SK-N-SH treated with all-trans-retinoic acid at 6 μM for 48 hours (cell line): ENCODE results near the gene HSBP1L1.

Source experiments
- ATAC-seq: fragments of 200-7000 bp; cut with Tn5 transposase; 3 replicates; pipeline ENCODE4 v1.9.1; 2020; ENCODE audit warnings: mild to moderate bottlenecking, moderate library complexity
- ARNTL ChIP-seq: fragments of 450-650 bp; formaldehyde crosslinking; IDR thresholded peaks from 2 replicates; pipeline ENCODE4 v1.5.0; 2020; ENCODE audit warnings: low read depth, mild to moderate bottlenecking, moderate library complexity, borderline replicate concordance
- BACH2 ChIP-seq: fragments of 250-450 bp; sonication (Bioruptor Pico); IDR thresholded peaks from 2 replicates; pipeline ENCODE4 v1.9.0; 2021; ENCODE audit warnings: mild to moderate bottlenecking, borderline replicate concordance
- CSDC2 ChIP-seq: fragments of 250-450 bp; sonication (Bioruptor Pico); IDR thresholded peaks from 2 replicates; pipeline ENCODE4 v1.5.0; 2020; ENCODE audit warnings: mild to moderate bottlenecking, moderate library complexity
- ESRRG ChIP-seq: fragments of 250-450 bp; sonication (Bioruptor Pico); IDR thresholded peaks from 2 replicates; pipeline ENCODE4 v1.6.1; 2021; ENCODE audit warnings: mild to moderate bottlenecking
- ISL1 ChIP-seq: fragments of 250-450 bp; sonication (Bioruptor Pico); IDR thresholded peaks from 2 replicates; pipeline ENCODE4 v2.1.2; 2022; ENCODE audit warnings: mild to moderate bottlenecking, moderate library complexity
- OSR1 ChIP-seq: fragments of 250-450 bp; sonication (Bioruptor Pico); IDR thresholded peaks from 2 replicates; pipeline ENCODE4 v1.8.0; 2022; ENCODE audit warnings: moderate library complexity, mild to moderate bottlenecking, inconsistent platforms
- RARB ChIP-seq: fragments of 250-450 bp; sonication (Bioruptor Pico); IDR thresholded peaks from 2 replicates; pipeline ENCODE4 v1.8.0; 2021; ENCODE audit warnings: mild to moderate bottlenecking, moderate library complexity
- SNAI2 ChIP-seq: fragments of 250-450 bp; sonication (Bioruptor Pico); IDR thresholded peaks from 2 replicates; pipeline ENCODE4 v1.5.0; 2020; ENCODE audit warnings: mild to moderate bottlenecking, moderate library complexity
- TCF4 ChIP-seq: fragments of 250-450 bp; sonication (Bioruptor Pico); IDR thresholded peaks from 2 replicates; pipeline ENCODE4 v1.8.0; 2021; ENCODE audit warnings: mild to moderate bottlenecking, moderate library complexity, borderline replicate concordance
- TOX ChIP-seq: fragments of 250-450 bp; sonication (Bioruptor Pico); IDR thresholded peaks from 2 replicates; pipeline ENCODE4 v1.8.0; 2021; ENCODE audit warnings: mild to moderate bottlenecking, moderate library complexity, borderline replicate concordance
- ZC3H10 ChIP-seq: fragments of 250-450 bp; sonication (Bioruptor Pico); IDR thresholded peaks from 2 replicates; pipeline ENCODE4 v1.5.1; 2021; ENCODE audit warnings: mild to moderate bottlenecking, moderate library complexity
- ZFP3 ChIP-seq: fragments of 250-450 bp; sonication (Bioruptor Pico); IDR thresholded peaks from 2 replicates; pipeline ENCODE4 v1.5.0; 2020; ENCODE audit warnings: mild to moderate bottlenecking, moderate library complexity
- ZFP30 ChIP-seq: fragments of 450-650 bp; formaldehyde crosslinking; IDR thresholded peaks from 2 replicates; pipeline ENCODE4 v1.5.0; 2022; ENCODE audit warnings: mild to moderate bottlenecking, moderate library complexity
- ZNF565 ChIP-seq: fragments of 450-650 bp; formaldehyde crosslinking; conservative IDR thresholded peaks from 2 replicates; pipeline ENCODE4 v1.5.0; 2020; ENCODE audit warnings: low read depth, mild to moderate bottlenecking, moderate library complexity
- ZNF8 ChIP-seq: fragments of 450-650 bp; formaldehyde crosslinking; IDR thresholded peaks from 2 replicates; pipeline ENCODE4 v1.5.0; 2020; ENCODE audit warnings: mild to moderate bottlenecking, moderate library complexity
- TF ChIP-seq, protein P1 (sequence below): fragments of 250-450 bp; sonication (Bioruptor Pico); IDR thresholded peaks from 2 replicates; pipeline ENCODE4 v1.8.0; 2021; ENCODE audit warnings: low read depth, mild to moderate bottlenecking, moderate library complexity, borderline replicate concordance
- TF ChIP-seq, protein P2 (sequence below): fragments of 250-450 bp; sonication (Bioruptor Pico); IDR thresholded peaks from 2 replicates; pipeline ENCODE4 v1.5.1; 2021; ENCODE audit warnings: mild to moderate bottlenecking, moderate library complexity
- TF ChIP-seq, protein P3 (sequence below): fragments of 250-450 bp; sonication (Bioruptor Pico); IDR thresholded peaks from 2 replicates; pipeline ENCODE4 v1.5.0; 2020; ENCODE audit warnings: mild to moderate bottlenecking, moderate library complexity
- TF ChIP-seq, protein P4 (sequence below): fragments of 250-450 bp; sonication (Bioruptor Pico); IDR thresholded peaks from 2 replicates; pipeline ENCODE4 v1.8.0; 2020; ENCODE audit warnings: mild to moderate bottlenecking, moderate library complexity, borderline replicate concordance

The HSBP1L1 gene

DNA sequence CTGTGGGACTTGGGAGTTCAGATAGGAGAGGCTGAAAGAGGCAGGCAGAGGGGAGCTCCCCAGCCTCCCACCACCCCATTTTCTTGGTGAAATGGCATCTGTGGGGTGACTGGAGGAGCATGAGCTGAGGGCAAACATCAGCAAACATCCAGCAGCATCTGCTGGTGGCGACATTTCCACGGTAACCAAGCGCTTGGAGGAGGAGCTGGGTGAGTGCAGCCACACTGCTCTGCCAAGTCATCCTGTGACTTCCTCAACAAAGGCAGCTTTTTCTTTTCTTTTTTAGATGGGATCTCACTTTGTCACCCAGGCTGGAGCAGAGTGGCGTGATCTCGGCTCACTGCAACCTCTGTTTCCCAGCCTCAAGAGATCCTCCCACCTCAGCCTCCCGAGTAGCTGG lies 18.3 kb downstream of the HSBP1L1 start:
- TF ChIP-seq ARNTL (CRISPR knock-in tag) = no peak
- TF ChIP-seq, protein P1, sequence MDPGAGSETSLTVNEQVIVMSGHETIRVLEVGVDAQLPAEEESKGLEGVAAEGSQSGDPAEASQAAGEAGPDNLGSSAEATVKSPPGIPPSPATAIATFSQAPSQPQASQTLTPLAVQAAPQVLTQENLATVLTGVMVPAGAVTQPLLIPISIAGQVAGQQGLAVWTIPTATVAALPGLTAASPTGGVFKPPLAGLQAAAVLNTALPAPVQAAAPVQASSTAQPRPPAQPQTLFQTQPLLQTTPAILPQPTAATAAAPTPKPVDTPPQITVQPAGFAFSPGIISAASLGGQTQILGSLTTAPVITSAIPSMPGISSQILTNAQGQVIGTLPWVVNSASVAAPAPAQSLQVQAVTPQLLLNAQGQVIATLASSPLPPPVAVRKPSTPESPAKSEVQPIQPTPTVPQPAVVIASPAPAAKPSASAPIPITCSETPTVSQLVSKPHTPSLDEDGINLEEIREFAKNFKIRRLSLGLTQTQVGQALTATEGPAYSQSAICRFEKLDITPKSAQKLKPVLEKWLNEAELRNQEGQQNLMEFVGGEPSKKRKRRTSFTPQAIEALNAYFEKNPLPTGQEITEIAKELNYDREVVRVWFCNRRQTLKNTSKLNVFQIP (CRISPR knock-in tag) = no peak
- TF ChIP-seq ESRRG (CRISPR knock-in tag) = no peak
- TF ChIP-seq RARB (CRISPR knock-in tag) = no peak
- no peak for TF ChIP-seq ZC3H10 (CRISPR knock-in tag)
- TF ChIP-seq ZNF8 = no peak
- no peak for TF ChIP-seq ZFP3
- TF ChIP-seq TOX (CRISPR knock-in tag) = no peak
- no peak for TF ChIP-seq ISL1
- no peak for TF ChIP-seq ZFP30 (CRISPR knock-in tag)
- no peak for TF ChIP-seq OSR1
- TF ChIP-seq, protein P2, sequence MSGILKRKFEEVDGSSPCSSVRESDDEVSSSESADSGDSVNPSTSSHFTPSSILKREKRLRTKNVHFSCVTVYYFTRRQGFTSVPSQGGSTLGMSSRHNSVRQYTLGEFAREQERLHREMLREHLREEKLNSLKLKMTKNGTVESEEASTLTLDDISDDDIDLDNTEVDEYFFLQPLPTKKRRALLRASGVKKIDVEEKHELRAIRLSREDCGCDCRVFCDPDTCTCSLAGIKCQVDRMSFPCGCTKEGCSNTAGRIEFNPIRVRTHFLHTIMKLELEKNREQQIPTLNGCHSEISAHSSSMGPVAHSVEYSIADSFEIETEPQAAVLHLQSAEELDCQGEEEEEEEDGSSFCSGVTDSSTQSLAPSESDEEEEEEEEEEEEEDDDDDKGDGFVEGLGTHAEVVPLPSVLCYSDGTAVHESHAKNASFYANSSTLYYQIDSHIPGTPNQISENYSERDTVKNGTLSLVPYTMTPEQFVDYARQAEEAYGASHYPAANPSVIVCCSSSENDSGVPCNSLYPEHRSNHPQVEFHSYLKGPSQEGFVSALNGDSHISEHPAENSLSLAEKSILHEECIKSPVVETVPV (CRISPR knock-in tag) = no peak
- TF ChIP-seq TCF4 = no peak
- TF ChIP-seq, protein P3, sequence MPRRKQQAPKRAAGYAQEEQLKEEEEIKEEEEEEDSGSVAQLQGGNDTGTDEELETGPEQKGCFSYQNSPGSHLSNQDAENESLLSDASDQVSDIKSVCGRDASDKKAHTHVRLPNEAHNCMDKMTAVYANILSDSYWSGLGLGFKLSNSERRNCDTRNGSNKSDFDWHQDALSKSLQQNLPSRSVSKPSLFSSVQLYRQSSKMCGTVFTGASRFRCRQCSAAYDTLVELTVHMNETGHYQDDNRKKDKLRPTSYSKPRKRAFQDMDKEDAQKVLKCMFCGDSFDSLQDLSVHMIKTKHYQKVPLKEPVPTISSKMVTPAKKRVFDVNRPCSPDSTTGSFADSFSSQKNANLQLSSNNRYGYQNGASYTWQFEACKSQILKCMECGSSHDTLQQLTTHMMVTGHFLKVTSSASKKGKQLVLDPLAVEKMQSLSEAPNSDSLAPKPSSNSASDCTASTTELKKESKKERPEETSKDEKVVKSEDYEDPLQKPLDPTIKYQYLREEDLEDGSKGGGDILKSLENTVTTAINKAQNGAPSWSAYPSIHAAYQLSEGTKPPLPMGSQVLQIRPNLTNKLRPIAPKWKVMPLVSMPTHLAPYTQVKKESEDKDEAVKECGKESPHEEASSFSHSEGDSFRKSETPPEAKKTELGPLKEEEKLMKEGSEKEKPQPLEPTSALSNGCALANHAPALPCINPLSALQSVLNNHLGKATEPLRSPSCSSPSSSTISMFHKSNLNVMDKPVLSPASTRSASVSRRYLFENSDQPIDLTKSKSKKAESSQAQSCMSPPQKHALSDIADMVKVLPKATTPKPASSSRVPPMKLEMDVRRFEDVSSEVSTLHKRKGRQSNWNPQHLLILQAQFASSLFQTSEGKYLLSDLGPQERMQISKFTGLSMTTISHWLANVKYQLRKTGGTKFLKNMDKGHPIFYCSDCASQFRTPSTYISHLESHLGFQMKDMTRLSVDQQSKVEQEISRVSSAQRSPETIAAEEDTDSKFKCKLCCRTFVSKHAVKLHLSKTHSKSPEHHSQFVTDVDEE (CRISPR knock-in tag) = no peak
- TF ChIP-seq ZNF565 (CRISPR knock-in tag) = no peak
- TF ChIP-seq, all 23 proteins: peak for 0
- no peak for ATAC-seq

DNA sequence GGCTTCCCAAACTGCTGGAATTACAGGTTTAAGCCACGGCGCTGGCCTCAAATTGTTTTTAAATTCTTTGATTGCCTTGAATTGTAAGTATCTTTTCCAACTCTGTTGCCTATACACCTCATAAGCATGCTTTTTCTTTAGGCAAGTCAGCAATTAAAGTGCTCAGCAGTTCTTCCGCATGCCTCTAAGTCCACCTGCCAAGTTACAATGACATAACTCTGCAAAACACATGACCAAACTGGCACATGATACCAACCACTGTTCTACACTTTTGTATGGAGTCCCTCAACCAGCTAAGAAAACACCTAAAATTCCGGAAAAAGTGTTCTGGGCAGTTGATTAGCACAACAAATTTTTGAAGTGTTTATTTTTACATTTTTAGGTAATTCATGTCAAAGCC lies 18.8 kb downstream of the HSBP1L1 start:
- no peak for ATAC-seq
- TF ChIP-seq TCF4 (no peak), ZC3H10 (CRISPR knock-in tag) (no peak), ZNF565 (CRISPR knock-in tag) (no peak), SNAI2 (CRISPR knock-in tag) (no peak), RARB (CRISPR knock-in tag) (no peak), TOX (CRISPR knock-in tag) (no peak), BACH2 (no peak), CSDC2 (CRISPR knock-in tag) (no peak), ZFP3 (no peak)
- TF ChIP-seq, protein P3 (CRISPR knock-in tag) = no peak
- TF ChIP-seq, protein P2 (CRISPR knock-in tag) = no peak
- TF ChIP-seq, protein P4, sequence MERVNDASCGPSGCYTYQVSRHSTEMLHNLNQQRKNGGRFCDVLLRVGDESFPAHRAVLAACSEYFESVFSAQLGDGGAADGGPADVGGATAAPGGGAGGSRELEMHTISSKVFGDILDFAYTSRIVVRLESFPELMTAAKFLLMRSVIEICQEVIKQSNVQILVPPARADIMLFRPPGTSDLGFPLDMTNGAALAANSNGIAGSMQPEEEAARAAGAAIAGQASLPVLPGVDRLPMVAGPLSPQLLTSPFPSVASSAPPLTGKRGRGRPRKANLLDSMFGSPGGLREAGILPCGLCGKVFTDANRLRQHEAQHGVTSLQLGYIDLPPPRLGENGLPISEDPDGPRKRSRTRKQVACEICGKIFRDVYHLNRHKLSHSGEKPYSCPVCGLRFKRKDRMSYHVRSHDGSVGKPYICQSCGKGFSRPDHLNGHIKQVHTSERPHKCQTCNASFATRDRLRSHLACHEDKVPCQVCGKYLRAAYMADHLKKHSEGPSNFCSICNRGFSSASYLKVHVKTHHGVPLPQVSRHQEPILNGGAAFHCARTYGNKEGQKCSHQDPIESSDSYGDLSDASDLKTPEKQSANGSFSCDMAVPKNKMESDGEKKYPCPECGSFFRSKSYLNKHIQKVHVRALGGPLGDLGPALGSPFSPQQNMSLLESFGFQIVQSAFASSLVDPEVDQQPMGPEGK (CRISPR knock-in tag) = no peak
